ENCODE data around the gene PARD6B. TPM values are rescaled to one million over a fixed set of nuclear protein-coding genes. Genes with fewer than 3 reads are reported as not detected.
A peak's percentile ranks its signal among the peaks of the same experiment; 100 is the strongest.

Gene PARD6B
- total RNA-seq, 1 experiment from 2014 or later = 41.3 TPM

- POLR2A ChIA-PET = no interaction called here
- no TSS peak for BruUV-seq (replicated peaks)
- DNase-seq (ENCODE audit: low read depth, low spot score) (no peak), ATAC-seq (no peak)
- no peaks in the 10 kb centered on the region for H3K9me3 ChIP-seq (ENCODE audit: control insufficient read depth in 1 of 2, insufficient read depth in 1 of 2, low read depth in 1 of 2, low read length in 2 of 2)
- H3K36me3 ChIP-seq (ENCODE audit: control insufficient read depth in 1 of 2, insufficient read depth in 2 of 2, low read length in 2 of 2) = no peaks in the 10 kb centered on the region
- intact Hi-C loops (cut with micrococcal nuclease) = no loop called here
- TF ChIP-seq POLR2AphosphoS5 (IDR thresholded peaks at IDR 0.05; ENCODE audit: low read depth, low read length) = no peak
- no peak for TF ChIP-seq TCF7L2 (IDR thresholded peaks at IDR 0.05; ENCODE audit: borderline replicate concordance, extremely low read depth, insufficient read depth, insufficient read length)
- TF ChIP-seq EZH2phosphoT487 (IDR thresholded peaks at IDR 0.05; ENCODE audit: borderline replicate concordance) = no peak
- TF ChIP-seq JUND (IDR thresholded peaks at IDR 0.05) = no peak
- TF ChIP-seq CBX3 (IDR thresholded peaks at IDR 0.05; ENCODE audit: low read depth) = no peak
- no peak for TF ChIP-seq ATF3 (IDR thresholded peaks at IDR 0.05)
- TF ChIP-seq MAX (IDR thresholded peaks at IDR 0.05) = no peak
- no peak for TF ChIP-seq EZH2 (IDR thresholded peaks at IDR 0.05)
- TF ChIP-seq ELF1 (IDR thresholded peaks at IDR 0.05; ENCODE audit: borderline replicate concordance, low read depth) = no peak
- no peak for TF ChIP-seq ZBTB33 (IDR thresholded peaks at IDR 0.05; ENCODE audit: extremely low read depth, insufficient replicate concordance, low read length)
- no peak for TF ChIP-seq FOSL1 (IDR thresholded peaks at IDR 0.05; ENCODE audit: low read depth)
- TF ChIP-seq CTCF (IDR thresholded peaks at IDR 0.05 in 2 of 3, conservative IDR thresholded peaks at IDR 0.05 in 1 of 3; ENCODE audit: borderline replicate concordance in 1 of 3, insufficient read depth in 1 of 3, low read depth in 2 of 3, low read length in 2 of 3) = no peak
- TF ChIP-seq EGR1 (IDR thresholded peaks at IDR 0.05; ENCODE audit: low read depth) = no peak
- no peak overlapping the region for H3K9ac ChIP-seq (ENCODE audit: low read length)
- H3K4me1 ChIP-seq (ENCODE audit: control insufficient read depth in 1 of 2, insufficient read depth in 2 of 2, low read length in 2 of 2) = peaks cover 54 to 76% of the 10 kb centered on the region in 2 experiments
- H4K20me1 ChIP-seq (ENCODE audit: insufficient read depth) = no peaks in the 10 kb centered on the region
- H2AFZ ChIP-seq (ENCODE audit: low read depth, low read length, poor library complexity, severe bottlenecking) = no peak overlapping the region
- H3K79me2 ChIP-seq (ENCODE audit: insufficient read depth, low read length) = no peaks in the 10 kb centered on the region
- no peak overlapping the region for H3K4me3 ChIP-seq (replicated peaks in 1 of 2; ENCODE audit: low read depth in 1 of 2, low read length in 2 of 2)
- no peaks in the 10 kb centered on the region for H3K9me2 ChIP-seq (ENCODE audit: insufficient read depth)
- no peak overlapping the region for H3K27ac ChIP-seq (ENCODE audit: low read depth, low read length)
- CTCF ChIA-PET = no interaction called here
- H3K4me2 ChIP-seq (ENCODE audit: low read length) = peak overlapping the region; percentile 18; the same call in 1 of the 2 replicates
- RAD21 ChIA-PET (ENCODE audit: low non-redundant PET in 1 of 2, low total read pairs in 2 of 2, uncharacterized antibody in 2 of 2, unreplicated experiment in 2 of 2) = no interaction called here
- H3K27me3 ChIP-seq (ENCODE audit: insufficient read depth, low read length) = no peaks in the 10 kb centered on the region
Measured at GRCh38 chr20:50758992-50759391, 27.6 kb downstream of the PARD6B start.

All from HCT116 (cell line).